Smooth muscle cell (in vitro differentiated cells): ENCODE results near the gene PALLD. TPM values are rescaled to one million over a fixed set of nuclear protein-coding genes. Genes with fewer than 3 reads are reported as not detected.

Source experiments
- DNase-seq: peaks from one replicate; lab custom pipeline; 2025; ENCODE audit not compliant: unreplicated experiment; lab: John Stamatoyannopoulos, UW
- H2AFZ ChIP-seq: fragments of 200-600 bp; sonication (generic); 2 replicates; pipeline ENCODE4 v1.6.0; 2016; ENCODE audit warnings: antibody characterized with exemption, low read depth, mild to moderate bottlenecking
- H3F3A ChIP-seq: fragments of 200-600 bp; sonication (generic); 2 replicates; pipeline ENCODE4 v1.6.0; 2017; ENCODE audit warnings: antibody characterized with exemption, low read depth
- H3K27ac ChIP-seq: fragments of 200-600 bp; sonication (generic); 2 replicates; pipeline ENCODE4 v1.5.1; 2016; ENCODE audit warnings: low read depth, mild to moderate bottlenecking
- H3K27me3 ChIP-seq: fragments of 200-600 bp; sonication (generic); 2 replicates; pipeline ENCODE4 v1.6.1; 2016; ENCODE audit warnings: low read depth, mild to moderate bottlenecking
- H3K36me3 ChIP-seq: fragments of 200-600 bp; sonication (generic); 2 replicates; pipeline ENCODE4 v1.5.1; 2016; ENCODE audit warnings: low read depth
- H3K4me1 ChIP-seq: fragments of 200-600 bp; sonication (generic); 2 replicates; pipeline ENCODE4 v1.5.1; 2016; ENCODE audit warnings: low read depth
- H3K4me2 ChIP-seq: fragments of 200-600 bp; sonication (generic); 2 replicates; pipeline ENCODE4 v1.6.0; 2016; ENCODE audit warnings: mild to moderate bottlenecking
- H3K4me3 ChIP-seq: fragments of 200-600 bp; sonication (generic); 2 replicates; pipeline ENCODE4 v1.5.1; 2016; ENCODE audit warnings: mild to moderate bottlenecking
- H3K79me2 ChIP-seq: fragments of 200-600 bp; sonication (generic); 2 replicates; pipeline ENCODE4 v1.6.0; 2016; ENCODE audit warnings: low read depth, mild to moderate bottlenecking
- H3K9ac ChIP-seq: fragments of 200-600 bp; sonication (generic); 2 replicates; pipeline ENCODE4 v1.6.0; 2016; ENCODE audit warnings: low read depth
- H3K9me3 ChIP-seq: fragments of 200-600 bp; sonication (generic); replicated peaks from 2 replicates; pipeline ENCODE4 v1.5.1; 2016; ENCODE audit warnings: low read depth
- H4K20me1 ChIP-seq: fragments of 200-600 bp; sonication (generic); 2 replicates; pipeline ENCODE4 v1.6.0; 2016; ENCODE audit warnings: low read depth
- CTCF ChIP-seq: fragments of 200-600 bp; sonication (generic); IDR thresholded peaks from 2 replicates; pipeline ENCODE4 v1.5.1; 2017; ENCODE audit warnings: borderline replicate concordance, mild to moderate bottlenecking, antibody characterized with exemption; ENCODE audit not compliant: insufficient read depth, poor library complexity, severe bottlenecking
- WGBS: methylation state at CpG from one replicate; pipeline ENCODE4 v1.1.7; 2016; ENCODE audit warnings: low lambda C conversion rate; 5-methylcytosine and 5-hydroxymethylcytosine counted together
- polyA plus RNA-seq: library from polyadenylated mRNA; unstranded; fragments of >200 nt; fragmentation: Nextera tagmentation; extraction: Ambion mirVana; gene quantifications from 2 replicates; pipeline ENCODE4 v1.2.1, GENCODE V29; 2016
- total RNA-seq: library from RNA; depleted of rRNA; stranded (reverse); fragments of >200 nt; gene quantifications from 2 replicates; pipeline ENCODE4 v1.2.3, GENCODE V29; 2014

The PALLD gene
- total and polyA plus RNA-seq, 2 experiments from 2014 or later: 354 to 415 TPM

- 84% methylated on average over 2 of the region's 2 CpGs for WGBS
Observed at GRCh38 chr4:168924667-168925066, 427.8 kb downstream of the PALLD start.

GRCh38 chr4:168925789-168926490, 429.1 kb downstream of the PALLD start:
- 97% methylated on average over 5 of the region's 5 CpGs for WGBS
- no peak overlapping the region for H3K4me2 ChIP-seq
- H3K9me3 ChIP-seq: no peaks in the 10 kb centered on the region
- TF ChIP-seq CTCF: no peak
- no peak overlapping the region for H2AFZ ChIP-seq
- no peak for DNase-seq
- no peak overlapping the region for H3K9ac ChIP-seq
- peaks cover 81% of the 10 kb centered on the region for H3F3A ChIP-seq
- H3K79me2 ChIP-seq: no peaks in the 10 kb centered on the region
- H3K27ac ChIP-seq: peak overlapping the region; percentile 36
- no peaks in the 10 kb centered on the region for H3K4me1 ChIP-seq
- peaks cover 67% of the 10 kb centered on the region for H3K36me3 ChIP-seq
- H3K27me3 ChIP-seq: no peaks in the 10 kb centered on the region
- no peak overlapping the region for H3K4me3 ChIP-seq
- H4K20me1 ChIP-seq: peaks cover 61% of the 10 kb centered on the region

More at GRCh38 chr4:168924667-168925066, 427.8 kb downstream of the PALLD start:
- H3F3A ChIP-seq: peaks cover 81% of the 10 kb centered on the region
- TF ChIP-seq CTCF: no peak
- no peak overlapping the region for H3K4me3 ChIP-seq
- no peaks in the 10 kb centered on the region for H3K9me3 ChIP-seq
- H3K79me2 ChIP-seq: no peaks in the 10 kb centered on the region
- H3K27me3 ChIP-seq: no peaks in the 10 kb centered on the region
- no peak for DNase-seq
- peak overlapping the region; percentile 36 for H3K27ac ChIP-seq
- no peak overlapping the region for H3K9ac ChIP-seq
- no peaks in the 10 kb centered on the region for H3K4me1 ChIP-seq
- no peak overlapping the region for H3K4me2 ChIP-seq
- no peak overlapping the region for H2AFZ ChIP-seq
- H3K36me3 ChIP-seq: peaks cover 70% of the 10 kb centered on the region
- peaks cover 64% of the 10 kb centered on the region for H4K20me1 ChIP-seq

GRCh38 chr4:168928346-168928745, 431.5 kb downstream of the PALLD start:
- H3K27ac ChIP-seq: peak overlapping the region; percentile 36
- peaks cover 86% of the 10 kb centered on the region for H3F3A ChIP-seq
- DNase-seq: no peak
- H3K9ac ChIP-seq: no peak overlapping the region
- H3K4me2 ChIP-seq: no peak overlapping the region
- no peak overlapping the region for H2AFZ ChIP-seq
- H3K4me1 ChIP-seq: no peaks in the 10 kb centered on the region
- peaks cover 44% of the 10 kb centered on the region for H4K20me1 ChIP-seq
- 94% methylated on average over 2 of the region's 2 CpGs for WGBS
- no peaks in the 10 kb centered on the region for H3K27me3 ChIP-seq
- H3K9me3 ChIP-seq: no peaks in the 10 kb centered on the region
- H3K36me3 ChIP-seq: peaks cover 57% of the 10 kb centered on the region
- H3K4me3 ChIP-seq: no peak overlapping the region
- no peaks in the 10 kb centered on the region for H3K79me2 ChIP-seq
- no peak for TF ChIP-seq CTCF

GRCh38 chr4:168928875-168929274, 432.0 kb downstream of the PALLD start:
- Histone ChIP-seq H3K79me2 (no peaks in the 10 kb centered on the region), H3F3A (peaks cover 83% of the 10 kb centered on the region), H3K36me3 (peaks cover 55% of the 10 kb centered on the region), H4K20me1 (peaks cover 39% of the 10 kb centered on the region), H3K4me2 (no peak overlapping the region), H3K9ac (no peak overlapping the region), H2AFZ (no peak overlapping the region), H3K4me1 (no peaks in the 10 kb centered on the region), H3K4me3 (no peak overlapping the region), H3K27ac (no peak overlapping the region), H3K9me3 (no peaks in the 10 kb centered on the region), H3K27me3 (no peaks in the 10 kb centered on the region)
- 98% methylated on average over 3 of the region's 3 CpGs for WGBS
- no peak for DNase-seq
- no peak for TF ChIP-seq CTCF
